OCI-LY3 (cell line): ENCODE measurements around the gene PCYT1A.
"Not testable (repeated sequence)": the region's sequence is repeated elsewhere in the genome, so short reads cannot be mapped to it uniquely, and the experiment has no call there.

ENCODE experiments used
- H2AFZ ChIP-seq: fragments of 200-600, 300-600 bp; shearing (Covaris generic); 2 replicates; pipeline ENCODE4 v1.6.0; 2014; ENCODE audit warnings: antibody characterized with exemption, low read depth, low read length
- H3K27ac ChIP-seq: fragments of 200-600, 300-600 bp; sonication (generic); 2 replicates; pipeline ENCODE4 v1.5.1; 2014; ENCODE audit warnings: mild to moderate bottlenecking, low read length, moderate library complexity, mixed read lengths
- H3K27me3 ChIP-seq: fragments of 200-600, 300-600 bp; sonication (generic); 2 replicates; pipeline ENCODE4 v1.6.1; 2014; ENCODE audit warnings: low read depth, low read length, mixed read lengths
- H3K36me3 ChIP-seq: fragments of 200-600, 300-600 bp; sonication (generic); replicated peaks from 2 replicates; pipeline ENCODE3; 2014; ENCODE audit warnings: low read depth, low read length, mixed read lengths
- H3K4me1 ChIP-seq: fragments of 300-600, 200-600 bp; sonication (generic); 2 replicates; pipeline ENCODE4 v1.6.1; 2014; ENCODE audit warnings: low read length, mixed read lengths
- H3K4me2 ChIP-seq: fragments of 200-600, 300-600 bp; sonication (generic); 2 replicates; pipeline ENCODE4 v1.6.1; 2014; ENCODE audit warnings: low read length, mixed read lengths
- H3K4me3 ChIP-seq: fragments of 300-600, 200-600 bp; sonication (generic); 2 replicates; pipeline ENCODE4 v1.5.1; 2014; ENCODE audit warnings: antibody characterized with exemption, mild to moderate bottlenecking, low read length, moderate library complexity
- H3K79me2 ChIP-seq: fragments of 300-600, 200-600 bp; shearing (Covaris generic); 2 replicates; pipeline ENCODE4 v1.6.1; 2014; ENCODE audit warnings: mild to moderate bottlenecking, low read length, mixed read lengths
- H3K9ac ChIP-seq: fragments of 300-600, 200-600 bp; shearing (Covaris generic); 2 replicates; pipeline ENCODE4 v1.6.0; 2014; ENCODE audit warnings: mild to moderate bottlenecking, low read length, moderate library complexity
- H3K9me3 ChIP-seq: fragments of 200-600, 300-600 bp; shearing (Covaris generic); 2 replicates; pipeline ENCODE4 v1.6.1; 2014; ENCODE audit warnings: low read length, mixed read lengths; ENCODE audit not compliant: insufficient read depth
- H4K20me1 ChIP-seq: fragments of 200-600, 300-600 bp; sonication (generic); 2 replicates; pipeline ENCODE4 v1.6.1; 2016; ENCODE audit warnings: low read length, mixed read lengths; ENCODE audit not compliant: insufficient read depth
- CTCF ChIP-seq: fragments of 200-600, 300-600 bp; sonication (generic); IDR thresholded peaks from 2 replicates; pipeline ENCODE4 v1.5.1; 2014; ENCODE audit warnings: antibody characterized with exemption, low read length, low read depth
- EZH2phosphoT487 ChIP-seq: fragments of 200-600 bp; shearing (Covaris generic); IDR thresholded peaks from 2 replicates; pipeline ENCODE4 v1.6.1; 2018; ENCODE audit warnings: antibody characterized with exemption, mixed run types, low read depth

PCYT1A gene

GRCh38 chr3:196254376-196255283 lies 32.9 kb downstream of the PCYT1A start:
- no peak overlapping the region for H3K4me2 ChIP-seq
- H3K4me3 ChIP-seq = no peak overlapping the region
- H4K20me1 ChIP-seq = no peaks in the 10 kb centered on the region
- no peaks in the 10 kb centered on the region for H3K27me3 ChIP-seq
- H3K4me1 ChIP-seq = no peaks in the 10 kb centered on the region
- no peaks in the 10 kb centered on the region for H3K9me3 ChIP-seq
- H3K79me2 ChIP-seq = no peaks in the 10 kb centered on the region
- H3K27ac ChIP-seq = no peak overlapping the region
- no peak for TF ChIP-seq EZH2phosphoT487
- no peak for TF ChIP-seq CTCF
- peaks cover 8% of the 10 kb centered on the region for H3K36me3 ChIP-seq
- no peak overlapping the region for H3K9ac ChIP-seq
- no peak overlapping the region for H2AFZ ChIP-seq

GRCh38 chr3:196251918-196252317 lies 35.6 kb downstream of the PCYT1A start:
- Histone ChIP-seq H3K9me3 (no peaks in the 10 kb centered on the region), H2AFZ (no peak overlapping the region), H4K20me1 (no peaks in the 10 kb centered on the region), H3K9ac (no peak overlapping the region), H3K4me1 (no peaks in the 10 kb centered on the region), H3K27ac (no peak overlapping the region), H3K4me2 (no peak overlapping the region), H3K27me3 (no peaks in the 10 kb centered on the region), H3K79me2 (no peaks in the 10 kb centered on the region), H3K4me3 (no peak overlapping the region), H3K36me3 (peaks cover 12% of the 10 kb centered on the region)
- TF ChIP-seq CTCF = no peak
- TF ChIP-seq EZH2phosphoT487 = no peak

GRCh38 chr3:196246612-196247308 lies 40.8 kb downstream of the PCYT1A start:
- no peaks in the 10 kb centered on the region for H3K9me3 ChIP-seq
- no peaks in the 10 kb centered on the region for H3K4me1 ChIP-seq
- H3K4me2 ChIP-seq = no peak overlapping the region
- H2AFZ ChIP-seq = no peak overlapping the region
- peaks cover 14% of the 10 kb centered on the region for H3K36me3 ChIP-seq
- no peaks in the 10 kb centered on the region for H4K20me1 ChIP-seq
- H3K79me2 ChIP-seq = no peaks in the 10 kb centered on the region
- H3K9ac ChIP-seq = no peak overlapping the region
- H3K4me3 ChIP-seq = no peak overlapping the region
- H3K27ac ChIP-seq = no peak overlapping the region
- no peaks in the 10 kb centered on the region for H3K27me3 ChIP-seq
- TF ChIP-seq EZH2phosphoT487 (no peak), CTCF (no peak)

- not testable (repeated sequence) for H3K4me3 ChIP-seq, H4K20me1 ChIP-seq, H3K4me2 ChIP-seq, H3K27ac ChIP-seq, H3K9ac ChIP-seq, H2AFZ ChIP-seq, H3K9me3 ChIP-seq, H3K27me3 ChIP-seq, H3K4me1 ChIP-seq, H3K79me2 ChIP-seq
- peaks cover 21% of the 10 kb centered on the region for H3K36me3 ChIP-seq
These were observed 43.4 kb downstream of the PCYT1A start for GRCh38 chr3:196244166-196244565.
